NCI-H2227 treated with DMSO at 0.1 percent for 48 hours (cell line): ENCODE measurements around the gene ERBB2.
"Not testable (repeated sequence)": the region's sequence is repeated elsewhere in the genome, so short reads cannot be mapped to it uniquely, and the experiment has no call there.

Source experiments
- DNase-seq: peaks from one replicate; lab custom pipeline; 2025; lab: John Stamatoyannopoulos, UW

ERBB2 gene

GRCh38 chr17:39703913-39704312, 4.0 kb downstream of the ERBB2 start:
- DNase-seq: no peak

- DNase-seq: no peak
Observed at GRCh38 chr17:39704821-39705551, 5.1 kb downstream of the ERBB2 start.

GRCh38 chr17:39705786-39706348, 6.0 kb downstream of the ERBB2 start:
- no peak for DNase-seq

GRCh38 chr17:39706383-39706782, 6.5 kb downstream of the ERBB2 start:
- DNase-seq: no peak

- no peak for DNase-seq
Observed at GRCh38 chr17:39706921-39707337, 7.1 kb downstream of the ERBB2 start.

- DNase-seq: no peak
Observed at GRCh38 chr17:39709319-39709997, 9.6 kb downstream of the ERBB2 start.

- DNase-seq: no peak
Observed at GRCh38 chr17:39709998-39710964, 10.4 kb downstream of the ERBB2 start.

GRCh38 chr17:39711071-39711470, 11.2 kb downstream of the ERBB2 start:
- not testable (repeated sequence) for DNase-seq

- DNase-seq: no peak
Observed at GRCh38 chr17:39711851-39712250, 12.0 kb downstream of the ERBB2 start.

GRCh38 chr17:39714234-39714633, 14.4 kb downstream of the ERBB2 start:
- DNase-seq: no peak

- DNase-seq: no peak
Observed at GRCh38 chr17:39715375-39716072, 15.7 kb downstream of the ERBB2 start.

- DNase-seq: no peak
Observed at GRCh38 chr17:39716073-39716818, 16.4 kb downstream of the ERBB2 start.

GRCh38 chr17:39716879-39717536, 17.1 kb downstream of the ERBB2 start:
- no peak for DNase-seq

GRCh38 chr17:39717660-39718059, 17.8 kb downstream of the ERBB2 start:
- no peak for DNase-seq

GRCh38 chr17:39719563-39720355, 19.9 kb downstream of the ERBB2 start:
- no peak for DNase-seq

- DNase-seq: no peak
Observed at GRCh38 chr17:39722104-39722503, 22.2 kb downstream of the ERBB2 start.

GRCh38 chr17:39722965-39723848, 23.3 kb downstream of the ERBB2 start:
- DNase-seq: no peak

- DNase-seq: no peak
Observed at GRCh38 chr17:39724731-39725130, 24.9 kb downstream of the ERBB2 start.
